Fibroblast of lung (primary cell): ENCODE measurements around the gene FUBP1.

ENCODE experiments used
- EZH2 ChIP-seq: IDR thresholded peaks from 2 replicates; pipeline ENCODE4 v1.5.1; 2012; ENCODE audit warnings: low read length, control low read depth, mild to moderate bottlenecking; ENCODE audit errors: missing control alignments
- TF ChIP-seq, protein P1 (sequence below), 2 donors: IDR thresholded peaks in 1 of 2; conservative IDR thresholded peaks in 1 of 2; 1 replicate in 1 of 2; 2 replicates in 1 of 2; pipeline ENCODE4 v1.5.1; 2011 to 2012; ENCODE audit warnings: low read length in 2 of 2, control low read depth in 1 of 2, inconsistent platforms in 1 of 2, low read depth in 1 of 2, mild to moderate bottlenecking in 1 of 2

DNA sequence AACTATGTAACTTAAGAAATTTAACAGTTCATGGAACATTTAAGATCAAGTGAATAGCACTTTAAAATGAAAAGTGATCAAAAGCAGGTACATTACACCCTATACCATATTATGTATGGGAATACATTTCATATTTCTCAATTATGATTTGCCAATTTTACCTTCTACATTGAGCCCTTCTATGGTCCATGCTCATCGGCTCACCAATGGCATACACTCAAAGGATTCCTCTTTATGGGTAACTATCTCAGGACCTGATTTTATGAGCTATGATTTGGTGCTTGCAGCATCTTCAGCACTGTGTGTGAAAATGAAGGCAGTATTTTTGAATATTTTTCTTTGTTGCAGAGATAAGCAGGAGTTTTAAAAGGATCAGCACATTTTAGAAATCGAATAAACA is 33.5 kb downstream of the FUBP1 start:
- TF ChIP-seq, protein P1, sequence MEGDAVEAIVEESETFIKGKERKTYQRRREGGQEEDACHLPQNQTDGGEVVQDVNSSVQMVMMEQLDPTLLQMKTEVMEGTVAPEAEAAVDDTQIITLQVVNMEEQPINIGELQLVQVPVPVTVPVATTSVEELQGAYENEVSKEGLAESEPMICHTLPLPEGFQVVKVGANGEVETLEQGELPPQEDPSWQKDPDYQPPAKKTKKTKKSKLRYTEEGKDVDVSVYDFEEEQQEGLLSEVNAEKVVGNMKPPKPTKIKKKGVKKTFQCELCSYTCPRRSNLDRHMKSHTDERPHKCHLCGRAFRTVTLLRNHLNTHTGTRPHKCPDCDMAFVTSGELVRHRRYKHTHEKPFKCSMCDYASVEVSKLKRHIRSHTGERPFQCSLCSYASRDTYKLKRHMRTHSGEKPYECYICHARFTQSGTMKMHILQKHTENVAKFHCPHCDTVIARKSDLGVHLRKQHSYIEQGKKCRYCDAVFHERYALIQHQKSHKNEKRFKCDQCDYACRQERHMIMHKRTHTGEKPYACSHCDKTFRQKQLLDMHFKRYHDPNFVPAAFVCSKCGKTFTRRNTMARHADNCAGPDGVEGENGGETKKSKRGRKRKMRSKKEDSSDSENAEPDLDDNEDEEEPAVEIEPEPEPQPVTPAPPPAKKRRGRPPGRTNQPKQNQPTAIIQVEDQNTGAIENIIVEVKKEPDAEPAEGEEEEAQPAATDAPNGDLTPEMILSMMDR (conservative IDR thresholded peaks at IDR 0.05 in 1 of 2, IDR thresholded peaks at IDR 0.05 in 1 of 2; ENCODE audit: low read depth in 1 of 2, low read length in 2 of 2) = no peak
- TF ChIP-seq EZH2 = no peak
